ENCODE results near the gene ISYNA1.

The ISYNA1 gene

GRCh38 chr19:18388100-18388959, 49.6 kb downstream of the ISYNA1 start:
- Histone ChIP-seq H3K4me1 (ENCODE audit: control insufficient read depth in 1 of 2, insufficient read depth in 1 of 2, low read depth in 1 of 2, low read length in 1 of 2) (peaks cover 54 to 61% of the 10 kb centered on the region in 2 experiments), H3K27ac (peak overlapping the region; percentile 98), H3K4me3 (ENCODE audit: low read depth in 1 of 2, low read length in 1 of 2) (peak overlapping the region; percentile 50 to 60), H3K27me3 (peaks cover 46% of the 10 kb centered on the region), H3K9me3 (no peaks in the 10 kb centered on the region), H3K36me3 (peaks cover 46% of the 10 kb centered on the region)
- peak; percentile 99 for TF ChIP-seq CTCF (IDR thresholded peaks at IDR 0.05)

GRCh38 chr19:18386543-18387271, 51.2 kb downstream of the ISYNA1 start:
- Histone ChIP-seq H3K4me1 (ENCODE audit: control insufficient read depth in 1 of 2, insufficient read depth in 1 of 2, low read depth in 1 of 2, low read length in 1 of 2) (peaks cover 40 to 44% of the 10 kb centered on the region in 2 experiments), H3K27me3 (peaks cover 51% of the 10 kb centered on the region), H3K4me3 (ENCODE audit: low read depth in 1 of 2, low read length in 1 of 2) (no peak overlapping the region), H3K27ac (no peak overlapping the region), H3K9me3 (no peaks in the 10 kb centered on the region), H3K36me3 (peaks cover 36% of the 10 kb centered on the region)
- no peak for TF ChIP-seq CTCF (IDR thresholded peaks at IDR 0.05)

GRCh38 chr19:18385675-18386542, 52.0 kb downstream of the ISYNA1 start, which contains the start of gene GDF15:
Gene GDF15, plus strand, starts transcription at chr19:18386158. Its CDS starts 32 bp downstream, at chr19:18386190.
- TF ChIP-seq CTCF (IDR thresholded peaks at IDR 0.05), result peak; percentile 61
- no peak within 1 kb of the TSS for H3K27ac ChIP-seq
- H3K4me3 ChIP-seq (ENCODE audit: low read depth in 1 of 2, low read length in 1 of 2), result no peak within 1 kb of the TSS
- H3K36me3 ChIP-seq, result peaks cover 28% of the 10 kb centered on the region
- no peaks in the 10 kb centered on the region for H3K9me3 ChIP-seq
- peaks cover 34 to 39% of the 10 kb centered on the region in 2 experiments for H3K4me1 ChIP-seq (ENCODE audit: control insufficient read depth in 1 of 2, insufficient read depth in 1 of 2, low read depth in 1 of 2, low read length in 1 of 2)
- H3K27me3 ChIP-seq, result peaks cover 51% of the 10 kb centered on the region

- H3K4me3 ChIP-seq (ENCODE audit: low read depth in 1 of 2, low read length in 1 of 2), result no peak overlapping the region
- no peak for TF ChIP-seq CTCF (IDR thresholded peaks at IDR 0.05)
- H3K27me3 ChIP-seq, result peaks cover 51% of the 10 kb centered on the region
- H3K36me3 ChIP-seq, result peaks cover 22% of the 10 kb centered on the region
- H3K4me1 ChIP-seq (ENCODE audit: control insufficient read depth in 1 of 2, insufficient read depth in 1 of 2, low read depth in 1 of 2, low read length in 1 of 2), result peaks cover 31 to 35% of the 10 kb centered on the region in 2 experiments
- no peak overlapping the region for H3K27ac ChIP-seq
- no peaks in the 10 kb centered on the region for H3K9me3 ChIP-seq
Measured at GRCh38 chr19:18385359-18385674, 52.6 kb downstream of the ISYNA1 start.

- Histone ChIP-seq H3K4me3 (ENCODE audit: low read depth in 1 of 2, low read length in 1 of 2) (no peak overlapping the region), H3K27ac (no peak overlapping the region), H3K36me3 (peaks cover 17% of the 10 kb centered on the region), H3K4me1 (ENCODE audit: control insufficient read depth in 1 of 2, insufficient read depth in 1 of 2, low read depth in 1 of 2, low read length in 1 of 2) (peaks cover 33 to 37% of the 10 kb centered on the region in 2 experiments), H3K27me3 (peaks cover 51% of the 10 kb centered on the region), H3K9me3 (no peaks in the 10 kb centered on the region)
- TF ChIP-seq CTCF (IDR thresholded peaks at IDR 0.05), result no peak
Measured at GRCh38 chr19:18384775-18385174, 53.2 kb downstream of the ISYNA1 start.

Measured in neutrophil (primary cell).